BLaER1 treated with 17β-estradiol and CSF1 and Interleukin-3, amounts not matched to agents 10 nM and 100 nM (cell line): Measurements from ENCODE around the gene CCDC124.
A peak's percentile ranks its signal among the peaks of the same experiment; 100 is the strongest.
"Not testable (repeated sequence)": the region's sequence is repeated elsewhere in the genome, so short reads cannot be mapped to it uniquely, and the experiment has no call there.

Experiments used
- H3K27ac ChIP-seq, 11 experiments: shearing (Covaris generic); formaldehyde crosslinking; 2 replicates each; pipeline ENCODE4 v1.8.1; 2022
- H3K27me3 ChIP-seq, 11 experiments: shearing (Covaris generic); formaldehyde crosslinking; 2 replicates each; pipeline ENCODE4 v1.8.1; 2022
- H3K36me3 ChIP-seq, 11 experiments: shearing (Covaris generic); formaldehyde crosslinking; 2 replicates each; pipeline ENCODE4 v1.8.1; 2022
- H3K4me1 ChIP-seq, 10 experiments: shearing (Covaris generic); formaldehyde crosslinking; 2 replicates each; pipeline ENCODE4 v1.8.1; 2022
- H3K4me2 ChIP-seq, 11 experiments: shearing (Covaris generic); formaldehyde crosslinking; 2 replicates each; pipeline ENCODE4 v1.8.1; 2022
- H3K4me3 ChIP-seq, 10 experiments: shearing (Covaris generic); formaldehyde crosslinking; 2 replicates each; pipeline ENCODE4 v1.8.1; 2022
- H3K9ac ChIP-seq, 11 experiments: shearing (Covaris generic); formaldehyde crosslinking; 2 replicates each; pipeline ENCODE4 v1.8.1; 2022
- H3K9me3 ChIP-seq, 11 experiments: shearing (Covaris generic); formaldehyde crosslinking; replicated peaks in 1 of 11; 2 replicates each; pipeline ENCODE4 v1.8.1; 2022
- H4K20me1 ChIP-seq, 11 experiments: shearing (Covaris generic); formaldehyde crosslinking; 2 replicates each; pipeline ENCODE4 v1.8.1; 2022
- Cebpa-rat ChIP-seq, 11 experiments: shearing (Covaris generic); IDR thresholded peaks; 2 replicates each; pipeline ENCODE4 v1.8.1; 2022

Gene CCDC124, protein sequence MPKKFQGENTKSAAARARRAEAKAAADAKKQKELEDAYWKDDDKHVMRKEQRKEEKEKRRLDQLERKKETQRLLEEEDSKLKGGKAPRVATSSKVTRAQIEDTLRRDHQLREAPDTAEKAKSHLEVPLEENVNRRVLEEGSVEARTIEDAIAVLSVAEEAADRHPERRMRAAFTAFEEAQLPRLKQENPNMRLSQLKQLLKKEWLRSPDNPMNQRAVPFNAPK

DNA sequence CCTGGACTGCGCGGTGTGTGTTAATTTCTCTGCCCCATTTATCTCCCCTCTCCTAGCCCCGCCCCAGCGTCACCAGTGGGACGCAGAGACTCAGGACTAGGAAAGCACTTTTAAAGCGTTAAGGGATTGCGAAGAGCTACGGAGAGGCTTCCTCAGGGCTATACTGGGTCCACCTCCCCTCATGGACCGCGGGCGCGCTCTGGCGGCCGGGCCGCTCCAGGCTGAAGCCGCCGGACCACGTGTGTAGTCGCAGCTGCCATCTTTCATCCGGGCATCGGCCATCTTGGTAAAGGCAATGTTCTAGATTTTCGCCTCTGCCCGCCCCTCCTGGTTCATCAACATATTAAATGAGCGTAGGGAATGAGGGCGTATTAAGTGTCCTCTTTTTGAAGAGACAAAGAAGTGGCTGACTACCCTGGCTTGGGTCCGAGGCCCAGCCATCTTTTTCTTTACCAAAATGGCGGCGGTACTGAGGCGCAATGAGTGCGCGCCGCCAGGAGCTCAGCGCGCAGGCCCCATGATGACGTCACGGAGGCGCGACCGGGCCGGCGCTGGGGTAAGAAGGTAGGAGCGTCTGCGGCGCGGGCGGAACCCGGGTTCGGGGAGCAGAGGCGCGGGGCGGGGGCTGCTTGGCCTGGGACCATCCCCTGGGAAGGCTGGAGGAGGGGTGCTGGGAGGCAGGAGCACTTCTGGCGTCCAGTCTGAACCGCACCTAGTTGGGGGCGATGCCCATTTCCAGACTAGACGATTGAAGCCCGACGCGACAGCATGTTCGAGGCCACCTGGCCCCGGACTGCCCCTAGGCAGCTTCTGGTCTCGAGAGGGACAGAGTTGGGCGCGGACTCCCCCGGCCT, at the start of gene CCDC124:
TSS of gene CCDC124 (plus strand) at position 531 of the 854 bp plus-strand sequence. CDS start 3,406 bp downstream, outside the sequence.
- H3K4me1 ChIP-seq = peaks cover 18 to 24% (median 22%) of the 10 kb centered on the region in 10 experiments
- TF ChIP-seq Cebpa-rat (IDR thresholded peaks at IDR 0.05) = no peak
- peak within 1 kb of the TSS; percentile 78 to 94 (median 88) for H3K4me3 ChIP-seq
- peak within 1 kb of the TSS; percentile 83 to 95 (median 92) for H3K9ac ChIP-seq
- H3K4me2 ChIP-seq = peak within 1 kb of the TSS; percentile 82 to 99 (median 96)
- H4K20me1 ChIP-seq = peaks cover 0 to 8% (median 0%) of the 10 kb centered on the region in 11 experiments; a peak in 3 of 22 replicates
- peak within 1 kb of the TSS; percentile 88 to 98 (median 95) for H3K27ac ChIP-seq
- peaks cover 0 to 24% (median 16%) of the 10 kb centered on the region in 11 experiments; a peak in 20 of 22 replicates for H3K36me3 ChIP-seq
- H3K27me3 ChIP-seq = no peaks in the 10 kb centered on the region
- H3K9me3 ChIP-seq = no peaks in the 10 kb centered on the region

DNA sequence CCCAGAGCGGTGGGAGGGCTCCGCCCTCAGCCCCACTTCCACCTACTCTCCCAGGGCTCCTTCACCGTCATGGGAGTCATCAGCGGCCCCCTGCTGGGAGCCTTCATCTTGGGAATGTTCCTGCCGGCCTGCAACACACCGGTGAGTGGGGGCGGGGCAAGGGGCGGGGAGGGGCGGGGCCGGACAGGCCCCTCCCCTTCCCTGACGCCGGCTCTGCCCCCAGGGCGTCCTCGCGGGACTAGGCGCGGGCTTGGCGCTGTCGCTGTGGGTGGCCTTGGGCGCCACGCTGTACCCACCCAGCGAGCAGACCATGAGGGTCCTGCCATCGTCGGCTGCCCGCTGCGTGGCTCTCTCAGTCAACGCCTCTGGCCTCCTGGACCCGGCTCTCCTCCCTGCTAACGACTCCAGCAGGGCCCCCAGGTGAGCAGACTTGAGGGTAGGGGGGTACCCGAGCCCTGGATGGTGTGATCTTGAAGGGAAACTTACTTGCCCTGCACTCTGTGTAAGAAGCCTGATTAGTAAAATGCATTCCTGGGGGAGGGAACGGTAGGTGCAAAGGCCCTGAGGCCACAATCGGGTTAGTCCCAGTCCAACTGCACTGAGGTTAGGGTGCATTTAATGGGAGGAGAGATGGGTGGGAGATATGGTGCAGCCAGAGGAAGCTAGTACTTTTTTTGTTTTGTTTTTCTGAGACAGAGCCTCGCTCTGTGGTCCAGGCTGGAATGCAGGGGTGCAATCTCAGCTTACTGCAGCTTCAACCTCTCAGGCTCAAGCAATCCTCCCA, 49.0 kb upstream of the CCDC124 start:
- Histone ChIP-seq H3K27me3 (peaks cover 0 to 12% (median 0%) of the 10 kb centered on the region in 11 experiments; a peak in 5 of 22 replicates), H4K20me1 (peaks cover 0 to 6% (median 0%) of the 10 kb centered on the region in 11 experiments; a peak in 4 of 22 replicates), H3K9ac (no peak overlapping the region), H3K4me3 (no peak overlapping the region), H3K36me3 (no peaks in the 10 kb centered on the region), H3K4me2 (no peak overlapping the region; a peak in 1 of 22 replicates), H3K4me1 (peaks cover 0 to 17% (median 0%) of the 10 kb centered on the region in 10 experiments; a peak in 4 of 20 replicates), H3K9me3 (no peaks in the 10 kb centered on the region), H3K27ac (no peak overlapping the region)
- TF ChIP-seq Cebpa-rat (IDR thresholded peaks at IDR 0.05) = no peak

DNA sequence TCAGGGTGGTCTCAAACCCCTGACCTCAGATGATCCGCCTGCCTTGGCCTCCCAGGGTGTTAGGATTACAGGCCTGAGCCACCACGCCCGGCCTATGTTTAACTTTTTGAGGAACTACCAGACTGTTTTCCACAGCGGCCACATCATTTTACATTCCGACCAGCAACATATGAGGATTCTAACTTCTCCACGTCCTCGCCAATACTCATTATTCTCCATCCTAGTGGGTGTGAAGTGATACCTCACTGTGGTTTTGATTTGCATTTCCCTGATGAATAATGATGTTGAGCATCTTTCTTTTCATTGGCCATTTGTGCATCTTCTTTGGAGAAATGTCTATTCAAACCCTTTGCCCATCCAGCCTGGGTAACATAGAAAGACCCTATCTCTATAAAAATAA, 46.3 kb upstream of the CCDC124 start:
- peaks cover 0 to 12% (median 6%) of the 10 kb centered on the region in 11 experiments; a peak in 7 of 22 replicates for H3K27me3 ChIP-seq

DNA sequence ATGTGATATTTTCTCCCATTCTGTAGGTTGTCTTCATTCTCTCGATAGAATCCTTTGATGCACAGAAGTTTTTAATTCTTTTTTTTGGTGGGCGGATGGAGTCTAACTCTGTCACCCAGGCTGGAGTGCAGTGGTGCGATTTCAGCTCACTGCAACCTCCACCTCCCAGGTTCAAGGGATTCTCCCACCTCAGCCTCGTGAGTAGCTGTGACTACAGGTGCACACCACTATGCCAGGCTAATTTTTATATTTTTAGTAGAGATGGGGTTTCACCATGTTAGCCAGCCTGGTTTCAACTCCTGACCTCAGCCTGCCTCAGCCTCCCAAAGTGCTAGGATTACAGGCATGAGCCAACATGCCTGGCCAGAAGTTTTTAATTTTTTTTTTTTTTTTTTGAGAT, 45.6 kb upstream of the CCDC124 start:
- H3K9me3 ChIP-seq, H3K4me2 ChIP-seq, H3K27ac ChIP-seq, H3K36me3 ChIP-seq, H4K20me1 ChIP-seq, H3K4me3 ChIP-seq, H3K9ac ChIP-seq: not testable (repeated sequence)
- peaks cover 0 to 17% (median 0%) of the 10 kb centered on the region in 10 experiments; a peak in 4 of 20 replicates for H3K4me1 ChIP-seq
- peaks cover 0 to 17% (median 9%) of the 10 kb centered on the region in 11 experiments; a peak in 7 of 22 replicates for H3K27me3 ChIP-seq

More for the DNA sequence above, 46.3 kb upstream of the CCDC124 start:
- H4K20me1 ChIP-seq = peaks cover 0 to 10% (median 0%) of the 10 kb centered on the region in 11 experiments; a peak in 3 of 22 replicates
- no peak for TF ChIP-seq Cebpa-rat (IDR thresholded peaks at IDR 0.05)
- no peak overlapping the region for H3K4me3 ChIP-seq
- H3K4me2 ChIP-seq = no peak overlapping the region
- no peak overlapping the region for H3K9ac ChIP-seq
- no peaks in the 10 kb centered on the region for H3K36me3 ChIP-seq
- H3K4me1 ChIP-seq = peaks cover 0 to 17% (median 0%) of the 10 kb centered on the region in 10 experiments; a peak in 4 of 20 replicates
- H3K9me3 ChIP-seq = no peaks in the 10 kb centered on the region
- no peak overlapping the region for H3K27ac ChIP-seq

DNA sequence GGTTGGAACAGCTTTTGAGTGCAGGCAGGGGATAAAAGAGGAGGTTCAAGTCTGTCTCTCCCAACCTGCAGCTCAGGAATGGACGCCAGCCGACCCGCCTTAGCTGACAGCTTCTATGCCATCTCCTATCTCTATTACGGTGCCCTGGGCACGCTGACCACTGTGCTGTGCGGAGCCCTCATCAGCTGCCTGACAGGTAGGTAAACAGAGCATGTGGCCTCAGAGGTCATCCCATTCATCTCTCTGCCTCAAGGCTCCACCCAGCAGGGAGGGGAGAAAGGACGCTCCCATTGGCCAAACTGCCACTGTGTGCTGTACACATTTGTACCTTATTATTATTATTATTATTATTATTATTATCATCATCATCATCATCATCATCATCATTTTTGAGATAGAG, 44.6 kb upstream of the CCDC124 start:
- H3K4me2 ChIP-seq = no peak overlapping the region
- no peaks in the 10 kb centered on the region for H3K36me3 ChIP-seq
- no peak overlapping the region for H3K9ac ChIP-seq
- no peak for TF ChIP-seq Cebpa-rat (IDR thresholded peaks at IDR 0.05)
- H3K9me3 ChIP-seq = no peaks in the 10 kb centered on the region
- peaks cover 0 to 10% (median 0%) of the 10 kb centered on the region in 11 experiments; a peak in 3 of 22 replicates for H4K20me1 ChIP-seq
- H3K27ac ChIP-seq = no peak overlapping the region
- H3K4me3 ChIP-seq = no peak overlapping the region
- H3K27me3 ChIP-seq = peaks cover 0 to 20% (median 9%) of the 10 kb centered on the region in 11 experiments; a peak in 8 of 22 replicates
- peaks cover 0 to 24% (median 4%) of the 10 kb centered on the region in 10 experiments; a peak in 7 of 20 replicates for H3K4me1 ChIP-seq

DNA sequence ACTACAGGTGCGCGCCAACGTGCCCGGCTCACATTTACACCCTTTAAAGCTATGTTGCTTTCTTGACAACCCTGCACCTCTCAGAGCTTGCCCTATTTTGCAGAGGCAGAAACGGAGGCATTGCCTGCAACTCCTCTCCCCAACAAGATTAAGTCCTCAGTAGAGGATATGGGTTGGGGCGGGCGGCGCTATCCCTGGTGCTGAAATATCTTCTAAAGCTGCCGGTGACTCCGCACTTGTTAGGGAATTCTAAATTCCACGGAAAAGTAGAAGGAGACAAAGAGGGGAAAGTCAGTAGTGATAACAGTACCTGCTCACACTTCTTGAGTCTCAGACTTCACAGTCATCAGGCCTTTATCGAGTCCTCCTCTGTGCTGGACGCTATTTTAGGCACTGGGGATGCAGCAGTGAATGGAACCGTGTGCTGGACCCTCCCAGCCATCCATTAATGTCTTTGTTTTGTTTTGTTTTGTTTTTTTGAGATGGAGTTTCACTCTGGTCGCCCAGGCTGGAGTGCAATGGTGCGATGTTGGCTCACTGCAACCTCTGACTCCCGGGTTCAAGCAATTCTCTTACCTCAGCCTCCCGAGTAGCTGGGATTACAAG, 43.1 kb upstream of the CCDC124 start:
- peaks cover 0 to 20% (median 9%) of the 10 kb centered on the region in 11 experiments; a peak in 8 of 22 replicates for H3K27me3 ChIP-seq
- H3K9me3 ChIP-seq = no peaks in the 10 kb centered on the region
- H3K36me3 ChIP-seq = no peaks in the 10 kb centered on the region
- peaks cover 0 to 10% (median 0%) of the 10 kb centered on the region in 11 experiments; a peak in 3 of 22 replicates for H4K20me1 ChIP-seq
- H3K4me3 ChIP-seq = no peak overlapping the region
- no peak for TF ChIP-seq Cebpa-rat (IDR thresholded peaks at IDR 0.05)
- no peak overlapping the region for H3K4me2 ChIP-seq
- peaks cover 0 to 21% (median 7%) of the 10 kb centered on the region in 10 experiments; a peak in 7 of 20 replicates for H3K4me1 ChIP-seq
- H3K9ac ChIP-seq = no peak overlapping the region
- H3K27ac ChIP-seq = no peak overlapping the region

DNA sequence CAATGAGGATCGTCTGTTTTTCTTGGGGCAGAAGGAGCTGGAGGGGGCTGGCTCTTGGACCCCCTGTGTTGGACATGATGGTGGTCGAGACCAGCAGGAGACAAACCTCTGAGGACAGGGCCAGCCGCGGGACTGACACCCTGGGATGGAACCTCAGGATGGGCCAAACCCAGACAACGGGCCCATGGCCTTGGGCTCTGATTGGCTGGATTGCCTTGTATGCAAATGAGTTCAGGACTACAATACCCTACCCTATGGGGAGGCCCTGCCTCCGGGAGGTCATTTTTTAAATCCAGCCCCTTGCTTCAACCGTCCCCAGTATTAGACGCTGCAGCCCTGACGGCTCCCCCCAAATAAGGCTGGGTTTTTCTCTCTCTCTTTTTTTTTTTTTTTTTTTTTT, 39.0 kb upstream of the CCDC124 start:
- Histone ChIP-seq H3K9ac (no peak overlapping the region), H3K4me1 (peaks cover 0 to 11% (median 3%) of the 10 kb centered on the region in 10 experiments; a peak in 5 of 20 replicates), H3K27me3 (peaks cover 0 to 20% (median 9%) of the 10 kb centered on the region in 11 experiments; a peak in 8 of 22 replicates), H3K36me3 (no peaks in the 10 kb centered on the region), H3K4me3 (no peak overlapping the region), H3K4me2 (no peak overlapping the region), H4K20me1 (peaks cover 0 to 10% (median 0%) of the 10 kb centered on the region in 11 experiments; a peak in 3 of 22 replicates), H3K9me3 (no peaks in the 10 kb centered on the region), H3K27ac (no peak overlapping the region)
- no peak for TF ChIP-seq Cebpa-rat (IDR thresholded peaks at IDR 0.05)

DNA sequence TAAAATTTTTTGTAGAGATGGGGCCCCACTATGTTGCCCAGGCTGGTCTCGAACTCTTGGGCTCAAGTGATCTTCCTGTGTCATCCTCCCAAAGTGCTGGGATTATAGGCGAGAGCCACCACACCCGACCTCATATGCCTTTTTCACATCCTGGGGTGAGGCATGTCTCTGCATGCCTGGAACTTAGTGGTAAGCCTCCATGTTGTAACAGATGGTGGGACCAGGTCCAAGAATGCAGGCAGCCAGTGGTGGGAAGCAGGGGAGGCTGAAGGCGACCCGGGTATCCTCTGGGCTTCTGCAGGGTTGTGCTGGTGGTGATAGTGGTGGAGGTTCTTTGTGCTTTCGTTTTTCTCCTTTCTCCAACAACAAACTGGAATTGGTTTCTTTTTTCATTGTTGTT, 30.1 kb upstream of the CCDC124 start:
- no peak for TF ChIP-seq Cebpa-rat (IDR thresholded peaks at IDR 0.05)
- Histone ChIP-seq H3K9me3 (peaks cover 3 to 23% (median 15%) of the 10 kb centered on the region in 11 experiments), H3K9ac (no peak overlapping the region), H3K4me3 (no peak overlapping the region), H3K4me2 (no peak overlapping the region), H3K4me1 (no peaks in the 10 kb centered on the region), H3K27me3 (no peaks in the 10 kb centered on the region), H3K36me3 (no peaks in the 10 kb centered on the region), H4K20me1 (no peaks in the 10 kb centered on the region), H3K27ac (no peak overlapping the region)
